GM20000 (cell line): ENCODE results near the gene GID8.

Source experiments
- DNase-seq: peaks from one replicate; pipeline ENCODE4 v3.0.0; 2012; ENCODE audit warnings: low spot score
- TF ChIP-seq, protein P1 (sequence below): IDR thresholded peaks from 2 replicates; pipeline ENCODE4 v1.5.1; 2012; ENCODE audit warnings: mild to moderate bottlenecking, control low read depth; ENCODE audit errors: extremely low read depth, missing control alignments

GID8 gene

DNA sequence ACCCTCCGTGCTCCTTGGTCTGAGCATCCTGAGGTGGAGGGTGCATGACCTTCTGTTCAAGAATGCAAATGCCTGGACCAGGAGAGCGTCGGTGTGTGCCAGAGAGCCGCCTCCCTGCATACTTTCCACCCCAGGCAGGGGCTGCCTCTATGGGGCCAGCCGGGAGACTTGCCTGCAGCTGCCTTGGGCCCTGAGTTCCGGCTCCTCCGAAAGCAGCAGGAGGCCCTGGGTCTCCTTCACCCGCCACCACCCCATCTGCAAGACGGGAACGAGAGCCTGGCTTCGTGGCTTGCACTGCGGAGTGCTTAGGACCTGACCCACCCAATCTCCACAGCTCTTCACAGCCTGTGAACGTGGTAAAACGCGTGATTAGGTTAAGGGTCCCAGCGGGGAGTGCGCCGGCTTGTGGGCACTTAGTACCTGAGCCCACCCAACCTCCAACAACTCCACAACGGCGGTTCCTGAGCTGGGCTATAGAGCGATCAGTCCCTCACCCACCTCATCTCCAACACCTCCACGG, 52.4 kb downstream of the GID8 start:
- DNase-seq: no peak
- TF ChIP-seq, protein P1, sequence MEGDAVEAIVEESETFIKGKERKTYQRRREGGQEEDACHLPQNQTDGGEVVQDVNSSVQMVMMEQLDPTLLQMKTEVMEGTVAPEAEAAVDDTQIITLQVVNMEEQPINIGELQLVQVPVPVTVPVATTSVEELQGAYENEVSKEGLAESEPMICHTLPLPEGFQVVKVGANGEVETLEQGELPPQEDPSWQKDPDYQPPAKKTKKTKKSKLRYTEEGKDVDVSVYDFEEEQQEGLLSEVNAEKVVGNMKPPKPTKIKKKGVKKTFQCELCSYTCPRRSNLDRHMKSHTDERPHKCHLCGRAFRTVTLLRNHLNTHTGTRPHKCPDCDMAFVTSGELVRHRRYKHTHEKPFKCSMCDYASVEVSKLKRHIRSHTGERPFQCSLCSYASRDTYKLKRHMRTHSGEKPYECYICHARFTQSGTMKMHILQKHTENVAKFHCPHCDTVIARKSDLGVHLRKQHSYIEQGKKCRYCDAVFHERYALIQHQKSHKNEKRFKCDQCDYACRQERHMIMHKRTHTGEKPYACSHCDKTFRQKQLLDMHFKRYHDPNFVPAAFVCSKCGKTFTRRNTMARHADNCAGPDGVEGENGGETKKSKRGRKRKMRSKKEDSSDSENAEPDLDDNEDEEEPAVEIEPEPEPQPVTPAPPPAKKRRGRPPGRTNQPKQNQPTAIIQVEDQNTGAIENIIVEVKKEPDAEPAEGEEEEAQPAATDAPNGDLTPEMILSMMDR: no peak

DNA sequence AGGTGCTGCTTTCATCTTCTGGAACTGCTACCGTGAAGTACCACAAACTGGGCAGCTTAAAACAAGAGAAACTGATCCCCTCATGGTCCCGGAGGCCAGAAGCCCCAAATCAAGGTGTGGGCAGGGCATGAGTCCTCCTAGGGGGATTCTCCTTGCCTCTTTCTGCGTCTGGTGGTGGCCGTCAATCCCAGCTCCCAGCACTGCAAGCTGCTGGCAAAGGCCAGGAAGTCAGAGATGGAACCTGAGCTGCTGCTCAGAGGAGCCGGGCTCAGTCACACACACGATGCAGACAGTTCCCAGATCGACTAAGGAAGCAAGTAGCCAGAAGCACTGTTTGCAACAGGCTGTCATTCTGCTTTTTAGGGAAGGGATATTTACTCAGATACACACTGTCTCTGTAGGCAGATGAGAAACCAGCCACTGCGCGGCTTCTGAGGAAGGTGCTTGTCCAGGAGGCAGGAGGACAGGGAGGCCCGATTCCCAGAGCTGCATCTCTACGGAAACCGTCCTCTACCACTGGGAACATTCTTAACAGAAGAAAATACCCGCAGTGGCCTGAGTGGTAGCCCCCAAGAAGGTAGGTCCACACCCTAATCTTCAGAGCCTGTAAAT, 53.4 kb downstream of the GID8 start:
- TF ChIP-seq, protein P1: no peak
- DNase-seq: no peak

DNA sequence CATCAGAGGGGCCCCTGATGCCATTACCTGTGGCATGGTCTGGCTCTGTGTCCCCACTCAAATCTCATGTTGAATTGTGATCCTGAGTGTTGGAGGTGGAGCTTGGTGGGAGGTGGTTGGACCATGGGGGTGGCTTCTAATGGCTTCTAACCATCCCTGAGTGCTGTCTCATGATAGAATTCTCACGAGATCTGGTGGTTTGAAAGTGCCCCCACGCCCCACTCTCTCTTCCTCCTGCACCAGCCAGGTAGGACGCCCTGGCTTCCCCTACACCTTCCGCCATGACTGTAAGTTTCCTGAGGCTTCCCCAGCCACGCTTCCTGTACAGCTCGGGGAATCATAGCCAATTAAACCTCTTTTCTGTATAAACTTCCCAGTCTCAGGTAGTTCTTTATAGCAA, 53.9 kb downstream of the GID8 start:
- DNase-seq: no peak
- TF ChIP-seq, protein P1: no peak

DNA sequence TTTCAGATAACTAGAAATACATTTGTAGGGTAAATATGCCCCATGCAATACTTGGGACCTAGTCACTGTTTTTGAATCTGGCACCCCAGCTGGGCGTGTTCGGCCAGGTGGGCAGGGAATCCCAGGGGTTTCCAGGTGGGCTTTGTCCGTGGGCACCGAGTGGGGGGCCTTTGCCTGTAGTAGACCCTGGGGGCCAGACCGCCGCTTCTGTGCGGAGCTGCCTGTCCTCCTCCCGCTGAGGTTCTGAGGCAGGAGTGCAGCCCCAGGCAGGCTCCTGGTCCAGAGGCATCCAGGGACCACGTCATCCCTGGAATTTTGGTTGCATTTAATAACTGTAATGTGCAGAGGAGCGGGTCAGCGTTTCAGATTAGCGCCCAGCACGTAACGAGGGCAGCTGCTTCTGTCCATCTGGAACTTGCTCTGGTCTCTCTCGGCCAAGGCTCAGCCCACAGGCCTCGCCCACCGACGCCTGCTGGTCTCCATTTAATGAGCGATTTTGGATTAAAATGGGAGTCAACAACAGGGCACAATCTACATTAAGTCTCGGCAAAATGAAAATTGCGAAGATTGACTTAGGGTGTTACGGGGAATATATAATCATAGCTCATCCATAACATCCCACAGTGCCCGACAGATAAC, 56.0 kb downstream of the GID8 start:
- no peak for DNase-seq
- TF ChIP-seq, protein P1: no peak

DNA sequence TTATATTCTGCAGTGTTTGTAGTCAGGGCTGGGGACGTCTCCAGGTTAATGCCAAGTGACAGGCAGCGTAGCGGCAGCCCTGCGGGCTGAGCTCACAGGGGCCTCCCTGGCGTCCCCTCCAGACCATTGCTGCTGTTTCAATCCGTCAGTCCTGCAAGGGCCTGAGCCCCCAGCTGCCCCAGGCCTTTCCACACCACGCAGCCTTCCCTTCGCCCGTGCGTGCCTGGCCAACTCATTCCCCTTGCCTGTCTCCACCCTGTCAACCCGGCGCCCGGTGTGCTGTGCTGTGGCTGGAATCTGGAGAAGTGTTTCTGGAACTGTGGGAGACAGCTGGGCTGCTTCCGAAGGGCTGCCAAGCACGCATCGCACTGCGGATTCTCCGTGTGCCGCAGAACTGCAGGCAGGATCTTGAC, 56.9 kb downstream of the GID8 start:
- no peak for DNase-seq
- TF ChIP-seq, protein P1: no peak

DNA sequence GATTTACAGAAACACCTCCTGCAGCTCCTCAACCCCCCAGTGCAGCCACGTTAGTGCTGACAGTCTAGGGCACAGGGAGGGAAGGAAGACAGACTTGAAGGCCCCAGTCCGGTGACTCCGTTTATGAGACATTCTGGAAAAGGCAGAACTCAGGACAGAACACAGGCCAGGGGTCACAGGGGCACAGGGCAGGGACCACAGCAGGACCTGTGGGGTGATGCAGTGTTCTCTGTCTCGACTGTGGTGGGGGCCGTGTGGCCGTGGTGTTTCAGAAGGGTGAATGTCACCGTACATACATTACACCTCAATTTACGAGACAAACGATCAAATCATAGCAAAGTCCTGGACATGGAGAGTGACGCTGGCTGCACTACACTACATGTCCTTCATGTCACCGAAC, 57.5 kb downstream of the GID8 start:
- TF ChIP-seq, protein P1: no peak

DNA sequence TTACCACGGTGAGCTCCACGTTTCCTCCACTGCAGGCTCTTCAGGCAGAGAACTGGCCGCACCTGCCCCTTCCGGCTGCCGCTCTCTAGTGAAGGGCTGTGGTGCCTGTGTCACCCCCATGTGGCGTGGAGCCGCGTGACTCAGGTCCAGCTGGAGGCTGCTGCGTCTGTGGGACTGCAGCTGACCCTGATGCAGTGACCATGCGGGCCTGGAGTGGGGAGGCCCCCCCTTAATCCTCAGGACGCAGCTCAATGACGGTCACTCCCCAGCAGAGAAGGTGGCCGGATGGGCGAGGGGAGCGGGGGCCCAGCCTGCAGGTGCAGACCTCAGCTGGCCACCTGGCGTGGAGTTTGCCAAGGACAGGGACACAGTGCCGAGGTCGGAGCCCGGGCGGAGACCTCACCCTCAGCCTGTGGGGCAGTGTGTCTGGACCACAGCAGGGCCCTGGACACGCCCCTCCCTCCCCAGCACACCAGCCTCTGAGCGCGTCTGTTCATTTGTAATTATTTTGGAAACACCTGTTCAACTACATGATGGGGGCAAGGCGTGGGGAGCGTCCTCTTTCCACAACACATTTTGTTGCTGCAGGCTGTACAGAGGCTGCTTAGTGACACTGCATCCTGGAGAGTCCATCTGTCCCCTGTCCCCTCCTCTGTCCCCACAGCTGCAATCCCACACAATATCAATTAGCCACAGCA, 58.1 kb downstream of the GID8 start:
- DNase-seq: no peak
- TF ChIP-seq, protein P1: no peak

More for the DNA sequence above, 57.5 kb downstream of the GID8 start:
- DNase-seq: no peak
